Measurements from ENCODE around the gene RPL28. TPM values are rescaled to one million over a fixed set of nuclear protein-coding genes. Genes with fewer than 3 reads are reported as not detected.

The RPL28 gene
- total RNA-seq, 4 donors from 2014 or later = 20.7 to 1,084 (median 431) TPM

DNA sequence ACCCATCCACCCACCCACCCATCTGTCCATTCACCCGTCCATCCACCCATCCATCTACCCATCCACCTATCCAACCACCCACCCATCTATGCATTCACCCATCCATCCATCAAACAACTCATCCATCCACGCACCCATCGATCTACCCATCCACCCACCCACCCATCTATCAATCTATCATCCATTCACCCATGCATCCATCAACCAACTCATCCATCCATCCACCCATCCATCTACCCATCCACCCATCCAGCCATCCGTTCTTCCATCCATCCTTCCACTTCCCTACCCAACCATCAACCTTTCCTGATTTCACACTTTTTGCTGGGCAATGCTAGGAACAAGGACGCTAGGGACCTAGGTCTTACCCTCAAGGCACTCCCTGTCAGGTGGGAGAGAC is 3.7 kb upstream of the RPL28 start:
- Histone ChIP-seq H3K36me3 (no peaks in the 10 kb centered on the region), H3K27me3 (no peaks in the 10 kb centered on the region), H3K27ac (no peak overlapping the region), H3K4me3 (no peak overlapping the region), H3K4me1 (peaks cover 9 to 15% of the 10 kb centered on the region in 2 donors), H3K9me3 (no peaks in the 10 kb centered on the region)
- intact Hi-C loops (cut with DNase I; ENCODE audit: low total_unique reads) = loop anchor here (5.0 kb wide), 1 partner anchor 80 kb away; no protein-coding TSS in a partner anchor
- no peak for TF ChIP-seq POLR2A (IDR thresholded peaks at IDR 0.05)
- TF ChIP-seq, protein P1, sequence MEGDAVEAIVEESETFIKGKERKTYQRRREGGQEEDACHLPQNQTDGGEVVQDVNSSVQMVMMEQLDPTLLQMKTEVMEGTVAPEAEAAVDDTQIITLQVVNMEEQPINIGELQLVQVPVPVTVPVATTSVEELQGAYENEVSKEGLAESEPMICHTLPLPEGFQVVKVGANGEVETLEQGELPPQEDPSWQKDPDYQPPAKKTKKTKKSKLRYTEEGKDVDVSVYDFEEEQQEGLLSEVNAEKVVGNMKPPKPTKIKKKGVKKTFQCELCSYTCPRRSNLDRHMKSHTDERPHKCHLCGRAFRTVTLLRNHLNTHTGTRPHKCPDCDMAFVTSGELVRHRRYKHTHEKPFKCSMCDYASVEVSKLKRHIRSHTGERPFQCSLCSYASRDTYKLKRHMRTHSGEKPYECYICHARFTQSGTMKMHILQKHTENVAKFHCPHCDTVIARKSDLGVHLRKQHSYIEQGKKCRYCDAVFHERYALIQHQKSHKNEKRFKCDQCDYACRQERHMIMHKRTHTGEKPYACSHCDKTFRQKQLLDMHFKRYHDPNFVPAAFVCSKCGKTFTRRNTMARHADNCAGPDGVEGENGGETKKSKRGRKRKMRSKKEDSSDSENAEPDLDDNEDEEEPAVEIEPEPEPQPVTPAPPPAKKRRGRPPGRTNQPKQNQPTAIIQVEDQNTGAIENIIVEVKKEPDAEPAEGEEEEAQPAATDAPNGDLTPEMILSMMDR (IDR thresholded peaks at IDR 0.05) = no peak
- no peak for DNase-seq

DNA sequence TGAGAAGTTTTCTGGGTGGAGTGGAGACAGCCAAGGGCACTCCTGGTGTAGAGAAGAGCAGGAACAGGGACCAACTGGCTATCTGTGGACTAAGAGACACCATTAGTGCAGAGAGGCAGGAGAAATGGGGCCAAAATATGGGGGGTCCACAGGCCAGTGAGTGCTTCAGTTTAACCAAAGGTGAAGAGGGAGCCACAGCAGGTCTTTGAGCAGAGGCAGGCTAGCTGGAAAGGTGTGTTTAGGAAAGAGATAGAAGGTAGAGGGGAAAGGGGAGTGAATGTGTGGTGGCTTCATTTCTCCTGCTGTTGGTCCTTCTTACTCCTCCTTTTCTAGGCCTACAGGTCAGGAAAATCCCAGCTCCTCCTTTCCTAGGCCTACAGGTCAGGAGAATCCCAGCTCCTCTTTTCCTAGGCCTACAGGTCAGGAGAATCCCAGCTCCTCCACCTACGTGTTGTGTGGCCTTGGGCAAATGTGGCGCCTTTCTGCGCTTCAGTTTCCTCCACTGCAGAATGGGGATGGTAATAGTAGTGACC is 3.1 kb upstream of the RPL28 start:
- Histone ChIP-seq H3K27ac (no peak overlapping the region), H3K9me3 (no peaks in the 10 kb centered on the region), H3K4me3 (no peak overlapping the region), H3K36me3 (no peaks in the 10 kb centered on the region), H3K27me3 (no peaks in the 10 kb centered on the region), H3K4me1 (peaks cover 15 to 19% of the 10 kb centered on the region in 2 donors)
- TF ChIP-seq, protein P1 (IDR thresholded peaks at IDR 0.05) = no peak
- no peak for TF ChIP-seq POLR2A (IDR thresholded peaks at IDR 0.05)
- no peak for DNase-seq
- intact Hi-C loops (cut with DNase I; ENCODE audit: low total_unique reads) = loop anchor here (5.0 kb wide), 1 partner anchor 80 kb away; no protein-coding TSS in a partner anchor

DNA sequence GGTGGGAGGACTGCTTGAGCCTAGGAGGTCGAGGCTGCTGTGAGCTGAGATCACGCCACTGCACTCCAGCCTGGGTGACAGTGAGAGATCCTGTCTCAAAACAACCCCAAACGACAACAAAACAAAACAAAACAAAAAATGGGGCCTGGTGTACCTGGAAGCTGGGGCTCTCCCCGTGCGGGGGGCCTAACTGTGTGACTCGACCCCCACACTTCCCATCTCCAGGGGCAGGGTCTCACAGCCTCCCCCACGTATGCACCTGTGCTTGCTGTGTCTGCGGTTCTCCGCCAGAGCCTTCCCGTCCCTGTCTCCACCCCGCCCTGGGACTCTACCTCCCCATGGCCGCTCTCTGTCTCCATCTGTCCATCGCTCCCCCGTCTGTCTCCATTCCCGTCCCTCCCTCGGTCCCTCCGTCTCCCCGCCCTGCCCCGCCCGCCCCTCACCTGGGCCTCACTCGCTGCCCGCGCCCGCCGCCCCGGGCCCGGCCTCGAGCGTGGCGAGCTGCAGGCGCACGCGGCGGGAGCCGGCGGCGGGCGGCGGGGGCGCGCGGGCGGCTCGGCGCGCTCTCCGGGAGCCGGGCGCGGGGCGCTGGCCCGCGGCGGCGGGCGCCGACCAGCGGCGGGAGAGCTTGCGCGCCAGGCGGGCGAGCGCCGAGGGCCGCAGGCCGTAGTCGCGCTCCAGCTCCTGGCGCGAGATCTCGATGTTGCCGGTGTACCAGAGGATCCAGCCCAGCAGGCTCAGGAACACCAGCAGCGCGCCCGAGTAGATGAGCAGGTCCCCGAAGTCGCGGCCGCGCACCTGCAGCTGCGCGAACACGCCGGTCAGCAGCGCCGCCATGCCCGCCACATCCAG is 2.2 kb upstream of the RPL28 start:
- intact Hi-C loops (cut with DNase I; ENCODE audit: low total_unique reads) = loop anchor here (5.0 kb wide), 1 partner anchor 81 kb away; no protein-coding TSS in a partner anchor
- H3K27ac ChIP-seq = peak overlapping the region; percentile 89 to 97
- H3K36me3 ChIP-seq = no peaks in the 10 kb centered on the region
- no peaks in the 10 kb centered on the region for H3K9me3 ChIP-seq
- H3K4me1 ChIP-seq = peaks cover 17 to 27% of the 10 kb centered on the region in 2 donors
- H3K27me3 ChIP-seq = no peaks in the 10 kb centered on the region
- TF ChIP-seq, protein P1 (IDR thresholded peaks at IDR 0.05) = peak in 3 of 4 experiments; percentile 38 to 55 (median 48)
- peak in 1 of 2 donors; percentile 36 for TF ChIP-seq POLR2A (IDR thresholded peaks at IDR 0.05)
- peak overlapping the region; percentile 6 to 43 for H3K4me3 ChIP-seq
- peak; percentile 47 to 55 for DNase-seq

DNA sequence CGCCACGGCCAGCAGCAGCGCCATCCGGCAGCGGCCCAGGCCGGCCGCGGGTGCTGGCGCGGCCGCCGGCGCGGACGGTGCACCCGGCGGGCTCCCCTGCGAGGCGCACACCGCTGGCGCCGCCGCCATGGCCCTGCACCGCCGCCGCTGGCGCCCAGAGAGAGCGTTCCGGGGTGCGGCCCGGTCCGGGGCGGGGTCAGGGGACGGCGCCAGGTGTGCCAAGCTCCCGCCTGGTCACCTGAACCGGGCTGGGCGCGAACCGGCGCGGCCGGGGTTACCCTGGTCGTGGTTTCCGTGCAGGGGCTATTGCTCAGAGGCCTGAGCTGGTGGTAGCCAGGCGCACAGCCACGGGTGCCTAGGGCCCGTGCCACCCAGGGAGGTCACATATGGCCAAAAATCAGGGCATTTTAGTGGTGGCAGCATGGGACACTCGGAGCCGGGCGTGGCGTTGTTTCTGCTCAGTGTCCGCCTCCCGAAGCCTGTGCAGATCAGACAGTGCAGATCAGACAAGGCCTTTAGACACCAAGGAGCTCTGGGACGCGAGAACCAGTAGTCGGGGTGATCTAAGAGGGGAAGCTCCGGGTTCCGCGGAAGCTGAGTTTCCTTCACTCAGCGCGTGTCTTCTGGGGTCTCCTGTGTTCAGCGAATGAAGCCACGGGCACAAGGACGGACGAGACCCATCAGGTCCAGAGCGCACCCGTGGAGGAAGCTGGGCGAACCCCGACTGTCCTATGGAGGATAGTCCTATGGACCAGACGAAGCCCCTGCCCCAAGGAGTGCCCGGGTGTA is 1.4 kb upstream of the RPL28 start, which contains the start of gene TMEM238:
Gene TMEM238, minus strand, starts transcription at position 162 of the 789 bp plus-strand sequence. Its CDS starts 33 bp downstream, at position 129.
- Histone ChIP-seq H3K36me3 (no peaks in the 10 kb centered on the region), H3K9me3 (no peaks in the 10 kb centered on the region), H3K4me1 (peaks cover 17 to 30% of the 10 kb centered on the region in 2 donors), H3K27ac (peak within 1 kb of the TSS; percentile 89 to 97), H3K4me3 (peak within 1 kb of the TSS; percentile 70 to 86), H3K27me3 (no peaks in the 10 kb centered on the region)
- DNase-seq = peak; percentile 37 to 46
- intact Hi-C loops (cut with DNase I; ENCODE audit: low total_unique reads) = loop anchor here (5.0 kb wide), 1 partner anchor 82 kb away; no protein-coding TSS in a partner anchor
- TF ChIP-seq, protein P1 (IDR thresholded peaks at IDR 0.05) = no peak
- TF ChIP-seq POLR2A (IDR thresholded peaks at IDR 0.05) = no peak

Measured in uterus (tissue), 4 donors.